IMR-90 (cell line): Measurements from ENCODE around the gene CDC42EP5.

ENCODE experiments used
- ELK1 ChIP-seq: fragments of 150-350 bp; IDR thresholded peaks from 2 replicates; pipeline ENCODE4 v1.6.1; 2016; ENCODE audit warnings: low read depth, mild to moderate bottlenecking, low read length, moderate library complexity, borderline replicate concordance
- MAFK ChIP-seq: IDR thresholded peaks from 2 replicates; pipeline ENCODE4 v1.6.1; 2012; ENCODE audit warnings: low read depth, low read length, improper control_type of control experiment
- MXI1 ChIP-seq: IDR thresholded peaks from 2 replicates; pipeline ENCODE4 v1.6.1; 2012; ENCODE audit warnings: low read depth, mild to moderate bottlenecking, low read length, moderate library complexity, borderline replicate concordance
- RAD21 ChIP-seq: IDR thresholded peaks from 2 replicates; pipeline ENCODE4 v1.6.1; 2012; ENCODE audit warnings: low read length, improper control_type of control experiment
- SMC3 ChIP-seq: fragments of 150-350 bp; IDR thresholded peaks from 2 replicates; pipeline ENCODE4 v1.6.1; 2016; ENCODE audit warnings: low read depth, mild to moderate bottlenecking, antibody characterized with exemption, low read length, moderate library complexity
- TF ChIP-seq, protein P1 (sequence below): conservative IDR thresholded peaks from 2 replicates; pipeline ENCODE4 v1.5.1; 2012; ENCODE audit warnings: mild to moderate bottlenecking, low read depth, low read length, improper control_type of control experiment

- TF ChIP-seq, protein P1, sequence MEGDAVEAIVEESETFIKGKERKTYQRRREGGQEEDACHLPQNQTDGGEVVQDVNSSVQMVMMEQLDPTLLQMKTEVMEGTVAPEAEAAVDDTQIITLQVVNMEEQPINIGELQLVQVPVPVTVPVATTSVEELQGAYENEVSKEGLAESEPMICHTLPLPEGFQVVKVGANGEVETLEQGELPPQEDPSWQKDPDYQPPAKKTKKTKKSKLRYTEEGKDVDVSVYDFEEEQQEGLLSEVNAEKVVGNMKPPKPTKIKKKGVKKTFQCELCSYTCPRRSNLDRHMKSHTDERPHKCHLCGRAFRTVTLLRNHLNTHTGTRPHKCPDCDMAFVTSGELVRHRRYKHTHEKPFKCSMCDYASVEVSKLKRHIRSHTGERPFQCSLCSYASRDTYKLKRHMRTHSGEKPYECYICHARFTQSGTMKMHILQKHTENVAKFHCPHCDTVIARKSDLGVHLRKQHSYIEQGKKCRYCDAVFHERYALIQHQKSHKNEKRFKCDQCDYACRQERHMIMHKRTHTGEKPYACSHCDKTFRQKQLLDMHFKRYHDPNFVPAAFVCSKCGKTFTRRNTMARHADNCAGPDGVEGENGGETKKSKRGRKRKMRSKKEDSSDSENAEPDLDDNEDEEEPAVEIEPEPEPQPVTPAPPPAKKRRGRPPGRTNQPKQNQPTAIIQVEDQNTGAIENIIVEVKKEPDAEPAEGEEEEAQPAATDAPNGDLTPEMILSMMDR: no peak
- TF ChIP-seq RAD21: no peak
- TF ChIP-seq ELK1: no peak
- TF ChIP-seq MXI1: no peak
- TF ChIP-seq SMC3: no peak
- TF ChIP-seq MAFK: no peak
These were observed 18.1 kb downstream of the CDC42EP5 start for GRCh38 chr19:54454781-54455675.
